ENCODE results near the gene SCFD2.
"Not testable (repeated sequence)": the region's sequence is repeated elsewhere in the genome, so short reads cannot be mapped to it uniquely, and the experiment has no call there.

Gene SCFD2

DNA sequence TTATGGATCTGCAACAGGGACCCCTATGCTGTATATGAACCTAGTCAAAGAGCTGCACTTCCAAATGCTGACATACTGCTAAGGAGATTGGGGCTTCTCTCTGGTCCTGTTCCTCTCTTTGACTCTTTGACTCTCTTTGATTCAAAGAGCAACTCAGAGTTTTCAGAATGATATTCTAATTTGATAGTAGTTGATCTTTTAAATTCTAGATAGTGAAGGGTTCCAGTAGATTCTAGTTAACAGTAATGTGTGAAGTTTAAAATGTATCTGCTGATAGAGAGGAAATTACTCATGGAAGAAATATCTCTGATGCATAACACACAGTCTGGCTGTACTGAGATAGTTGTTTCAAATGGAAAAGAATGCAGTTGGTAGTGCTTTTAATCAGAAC, 264.7 kb downstream of the SCFD2 start:
- no peak for DNase-seq (ENCODE audit: low read depth)

DNA sequence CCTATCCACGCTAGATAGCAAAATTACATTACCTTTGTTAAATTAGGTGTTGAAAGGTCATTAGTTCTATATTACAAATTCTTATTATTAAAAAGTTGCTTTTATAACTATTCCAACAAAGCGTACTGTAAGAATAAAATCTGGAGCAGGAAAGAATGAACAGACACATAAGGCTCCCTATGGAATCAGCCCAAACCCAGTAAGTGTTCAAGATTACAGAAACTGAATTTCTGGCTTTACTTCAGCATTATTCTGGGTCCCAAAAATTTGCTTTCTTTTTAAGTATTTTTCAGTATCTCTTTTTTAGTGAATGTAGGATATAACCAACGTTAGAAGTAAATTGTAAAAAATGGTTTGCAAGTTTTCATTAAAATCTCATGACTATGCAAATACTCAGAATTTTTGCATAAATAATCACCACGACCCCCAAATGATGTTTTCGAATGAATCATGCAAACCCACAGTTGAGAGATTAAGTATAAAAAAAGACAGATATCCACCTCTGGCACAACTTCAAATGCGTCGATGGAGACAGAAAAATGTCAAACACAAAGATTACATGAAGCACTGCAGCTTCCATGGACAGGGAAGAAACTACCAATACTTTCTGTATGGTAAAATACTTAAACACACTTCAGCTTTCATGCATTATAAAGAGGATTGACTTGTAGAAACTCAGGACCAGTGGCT, 265.2 kb downstream of the SCFD2 start:
- DNase-seq (ENCODE audit: low read depth), result no peak

DNA sequence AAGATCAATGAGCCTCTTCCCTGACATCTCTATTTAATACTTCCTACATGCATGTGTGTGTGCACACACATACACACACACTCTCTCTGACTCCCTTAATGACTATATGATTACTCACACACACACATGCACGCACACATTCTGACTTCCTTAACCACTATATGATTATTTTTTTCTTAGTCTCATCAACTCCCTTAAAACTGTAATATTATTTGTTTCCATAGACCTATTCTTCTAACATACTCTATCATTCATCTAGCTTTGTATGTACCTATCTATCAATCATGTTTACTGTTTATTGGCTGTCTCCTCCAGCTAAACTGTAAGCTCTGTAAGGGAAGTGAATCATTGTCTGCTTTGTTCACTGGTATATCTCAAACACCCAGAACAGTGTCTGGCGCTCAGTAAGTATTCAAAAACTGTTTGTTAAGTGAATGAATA, 267.2 kb downstream of the SCFD2 start:
- no peak for DNase-seq (ENCODE audit: low read depth)

DNA sequence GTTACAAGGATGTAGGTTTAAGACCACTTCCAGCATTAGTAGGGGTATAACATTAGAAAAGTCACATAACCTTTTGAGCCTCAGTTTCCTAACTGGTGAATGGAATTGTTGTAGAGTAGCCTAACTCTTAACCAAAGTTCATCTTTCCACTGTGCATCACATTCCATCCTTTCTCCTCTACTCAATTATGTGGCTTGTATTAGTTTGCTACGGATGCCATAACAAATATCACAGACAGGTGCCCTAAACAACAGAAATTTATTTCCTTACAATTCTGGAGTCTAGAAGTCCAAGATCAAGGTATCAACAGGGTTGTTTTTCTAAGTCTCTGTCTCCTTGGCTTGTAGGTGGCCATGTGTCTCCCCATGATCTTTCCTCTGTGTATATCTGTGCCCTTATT, 271.8 kb downstream of the SCFD2 start:
- DNase-seq (ENCODE audit: low read depth), result no peak

DNA sequence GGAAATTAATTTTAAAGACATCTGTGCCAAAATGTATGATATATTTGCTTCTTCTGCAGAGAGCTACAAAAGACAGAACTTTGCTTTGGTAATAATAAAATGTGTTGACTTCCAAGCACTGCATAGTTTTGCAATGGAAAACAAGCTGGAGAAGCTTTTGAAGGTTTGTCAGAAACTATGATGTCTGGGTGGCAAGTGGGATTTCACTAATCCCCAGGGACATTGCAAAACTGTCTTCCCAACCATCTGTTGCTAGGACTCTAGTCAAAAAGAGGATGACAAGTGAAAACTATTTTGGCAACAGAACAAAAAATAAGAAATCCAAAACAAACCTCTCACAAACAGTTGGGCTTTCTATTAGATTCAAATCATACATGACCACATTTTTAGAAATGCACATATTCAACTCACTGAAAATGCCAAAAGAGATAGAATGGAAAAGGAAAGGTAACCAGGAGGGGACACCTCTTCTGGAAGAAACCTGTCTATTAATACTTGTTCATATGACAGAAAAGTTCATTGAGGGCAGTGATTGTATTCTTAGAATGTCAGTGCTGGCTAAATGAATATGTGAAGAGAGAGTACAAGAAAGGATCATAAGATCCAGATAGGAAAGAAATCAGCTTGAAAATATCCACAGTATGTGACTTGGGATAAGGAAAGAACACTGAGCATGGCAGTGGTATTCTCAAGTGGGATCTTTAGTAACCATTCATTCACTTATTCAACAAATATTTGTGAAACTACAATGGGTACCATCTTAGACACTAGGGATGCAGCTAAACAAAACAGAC, 275.7 kb downstream of the SCFD2 start:
- no peak for DNase-seq (ENCODE audit: low read depth)

DNA sequence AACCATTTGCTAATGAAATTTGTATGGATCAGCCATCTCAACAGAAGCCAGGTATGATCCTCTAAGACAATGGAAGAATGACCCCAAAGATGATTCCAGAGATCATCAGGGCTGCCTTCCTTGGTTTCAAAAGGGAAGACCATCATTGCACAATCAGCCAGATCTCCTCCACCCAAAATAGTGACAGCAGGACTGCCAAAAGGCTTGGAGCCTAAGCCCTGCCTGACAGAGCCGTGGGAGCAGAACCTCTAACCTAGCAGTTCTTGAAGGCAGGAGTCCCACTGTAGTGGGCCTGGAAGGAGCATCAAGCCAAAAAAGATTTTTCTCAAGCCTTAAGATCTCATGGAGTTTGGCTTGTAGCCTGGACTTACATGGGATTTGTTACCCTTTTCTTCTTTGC, 277.7 kb downstream of the SCFD2 start:
- DNase-seq (ENCODE audit: low read depth), result no peak

DNA sequence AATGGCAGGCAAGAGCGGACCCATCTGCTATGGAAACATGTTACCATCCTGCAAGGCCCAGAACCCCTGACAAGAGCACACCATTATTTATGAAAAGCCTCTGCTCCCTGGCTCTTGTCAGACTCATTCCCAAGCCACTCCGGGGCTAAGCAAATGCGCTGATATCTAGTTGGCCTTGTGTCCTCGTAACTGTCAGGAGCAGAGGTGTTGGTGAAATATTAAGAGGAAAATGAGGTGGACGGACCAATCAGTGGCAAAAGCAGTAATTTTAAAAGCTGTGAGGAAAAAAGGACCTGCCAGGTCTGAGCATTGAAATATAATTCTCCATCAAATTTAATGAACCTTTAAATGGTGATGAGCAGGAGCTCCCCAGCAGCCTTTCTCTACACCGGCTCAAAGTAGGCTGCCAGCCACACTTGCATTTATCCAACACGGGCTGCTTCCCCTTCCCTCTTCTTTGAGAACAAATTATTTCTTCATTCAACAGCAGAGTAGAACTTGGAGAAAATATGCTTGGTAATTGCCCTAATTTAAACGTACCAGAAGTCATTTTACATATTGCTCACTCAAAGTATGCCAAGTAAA, 289.4 kb downstream of the SCFD2 start:
- no peak for DNase-seq (ENCODE audit: low read depth)

DNA sequence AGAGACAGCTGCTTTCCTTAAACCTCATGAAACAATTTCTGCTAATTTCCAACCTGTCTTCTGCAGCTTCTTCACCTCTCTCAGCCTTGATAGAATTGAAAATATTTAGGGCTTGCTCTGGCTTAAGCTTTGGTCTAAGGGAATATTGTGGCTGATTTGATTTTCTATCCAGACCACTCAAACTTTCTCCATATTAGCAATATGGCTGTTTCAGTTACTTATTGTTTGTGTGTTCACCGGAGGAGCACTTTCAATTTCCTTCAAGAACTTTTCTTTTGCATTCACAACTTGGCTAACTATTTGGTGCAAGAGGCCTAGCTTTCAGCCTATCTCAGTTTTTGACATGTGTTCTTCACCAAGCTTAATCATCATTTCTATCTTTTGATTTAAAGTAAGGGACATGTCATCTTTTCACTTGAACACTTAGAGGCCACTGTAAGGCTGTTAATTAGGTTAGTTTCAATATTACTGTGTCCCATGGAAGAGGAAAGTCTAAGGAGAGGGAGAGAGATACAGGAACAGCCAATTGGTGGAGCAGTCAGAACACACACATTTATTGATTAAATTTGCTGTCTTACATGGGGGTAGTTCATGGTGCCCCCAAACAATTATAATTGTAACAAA, 290.6 kb downstream of the SCFD2 start:
- DNase-seq (ENCODE audit: low read depth), result no peak

DNA sequence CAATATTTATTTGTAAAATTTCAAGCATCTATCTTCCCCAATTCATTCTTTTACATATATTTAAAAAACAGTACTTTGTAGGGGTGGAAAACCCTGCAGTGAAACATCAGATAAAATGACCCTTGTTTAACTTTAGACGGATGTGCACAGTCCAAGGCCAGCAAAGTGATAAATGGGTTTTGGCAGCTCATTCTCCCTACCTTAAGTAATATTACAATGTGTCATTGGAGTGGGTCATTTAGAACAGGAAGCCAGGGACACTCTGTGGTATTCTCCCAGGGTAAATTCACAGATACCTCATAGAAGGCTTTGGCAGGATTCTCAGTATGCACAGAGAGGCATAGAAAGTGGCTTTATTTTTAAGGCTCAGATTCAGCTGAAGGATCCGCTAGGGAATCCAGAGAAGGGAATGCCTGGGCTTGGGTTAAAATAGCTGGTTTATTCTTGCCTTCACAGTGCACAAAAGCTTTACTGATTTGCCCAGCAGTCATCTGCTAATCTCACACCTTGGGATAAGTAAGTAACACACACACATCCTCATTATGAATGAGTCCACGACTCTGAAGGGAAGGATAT, 297.0 kb downstream of the SCFD2 start:
- no peak for DNase-seq (ENCODE audit: low read depth)

DNA sequence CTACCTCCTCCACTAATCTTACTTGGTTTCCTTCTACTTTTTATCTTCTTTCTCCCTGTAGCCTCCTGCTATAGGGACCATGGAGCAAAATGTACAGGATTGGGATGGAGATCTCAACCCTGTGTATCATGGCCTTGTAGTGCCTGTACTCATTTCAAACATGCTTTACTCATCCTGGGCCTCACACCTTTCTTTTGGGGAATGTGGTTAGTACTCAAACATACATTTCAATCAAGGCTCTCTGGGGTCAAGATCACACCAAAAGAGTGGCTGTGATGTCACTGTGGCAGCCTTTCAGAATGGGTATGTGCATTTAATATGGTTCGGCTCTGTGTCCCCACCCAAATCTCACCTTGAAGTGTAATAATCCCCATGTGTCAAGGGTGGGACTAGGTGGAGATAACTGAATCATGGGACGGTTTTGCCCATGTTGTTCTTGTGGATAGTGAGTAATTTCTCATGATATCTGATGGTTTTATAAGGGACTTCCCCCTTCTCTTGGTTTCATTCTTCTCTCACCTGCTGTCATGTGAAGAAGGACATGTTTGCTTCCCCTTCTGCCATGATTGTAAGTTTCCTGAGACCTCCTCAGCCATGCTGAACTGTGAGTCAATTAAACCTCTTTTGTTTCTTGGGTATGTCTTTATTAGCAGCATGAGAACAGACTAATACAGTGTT, 298.6 kb downstream of the SCFD2 start:
- no peak for DNase-seq (ENCODE audit: low read depth)

DNA sequence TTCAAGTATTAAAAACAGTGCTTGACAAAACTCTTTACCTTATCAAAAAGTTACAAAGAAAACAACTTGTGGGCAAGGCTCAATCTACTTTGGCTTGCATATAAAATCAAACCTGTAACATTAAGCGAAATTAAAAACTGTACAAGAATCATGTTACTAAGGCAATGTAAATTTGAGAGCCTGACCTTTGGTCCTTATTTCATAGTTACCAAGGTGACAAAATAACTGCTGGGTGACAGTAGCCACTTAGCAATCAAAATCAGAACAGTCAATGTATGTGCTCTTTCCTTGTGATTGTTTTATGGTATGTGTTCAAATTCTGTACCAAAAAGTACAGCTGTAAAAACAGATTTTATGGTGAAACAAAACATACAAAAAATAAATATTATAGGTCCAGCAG, 299.7 kb downstream of the SCFD2 start:
- DNase-seq (ENCODE audit: low read depth), result no peak

DNA sequence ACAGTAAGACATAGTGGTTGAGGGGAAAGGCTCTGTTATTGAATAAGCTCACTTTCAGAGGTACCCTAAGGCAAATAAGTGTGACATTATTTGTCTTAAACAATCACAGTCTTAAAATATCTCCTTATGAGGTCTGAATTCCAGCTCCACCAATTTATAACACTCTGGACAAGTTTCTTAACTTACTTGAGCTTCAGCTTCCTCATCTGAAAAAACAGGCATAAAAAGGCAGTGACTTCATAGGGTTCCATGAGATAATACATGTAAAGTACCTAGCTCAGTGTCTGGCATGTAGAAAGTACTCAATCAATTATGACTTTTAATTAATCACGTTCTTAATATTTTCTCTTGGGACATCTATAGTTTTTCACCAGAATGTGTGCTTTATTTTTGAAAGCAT, 301.3 kb downstream of the SCFD2 start:
- DNase-seq (ENCODE audit: low read depth), result no peak

DNA sequence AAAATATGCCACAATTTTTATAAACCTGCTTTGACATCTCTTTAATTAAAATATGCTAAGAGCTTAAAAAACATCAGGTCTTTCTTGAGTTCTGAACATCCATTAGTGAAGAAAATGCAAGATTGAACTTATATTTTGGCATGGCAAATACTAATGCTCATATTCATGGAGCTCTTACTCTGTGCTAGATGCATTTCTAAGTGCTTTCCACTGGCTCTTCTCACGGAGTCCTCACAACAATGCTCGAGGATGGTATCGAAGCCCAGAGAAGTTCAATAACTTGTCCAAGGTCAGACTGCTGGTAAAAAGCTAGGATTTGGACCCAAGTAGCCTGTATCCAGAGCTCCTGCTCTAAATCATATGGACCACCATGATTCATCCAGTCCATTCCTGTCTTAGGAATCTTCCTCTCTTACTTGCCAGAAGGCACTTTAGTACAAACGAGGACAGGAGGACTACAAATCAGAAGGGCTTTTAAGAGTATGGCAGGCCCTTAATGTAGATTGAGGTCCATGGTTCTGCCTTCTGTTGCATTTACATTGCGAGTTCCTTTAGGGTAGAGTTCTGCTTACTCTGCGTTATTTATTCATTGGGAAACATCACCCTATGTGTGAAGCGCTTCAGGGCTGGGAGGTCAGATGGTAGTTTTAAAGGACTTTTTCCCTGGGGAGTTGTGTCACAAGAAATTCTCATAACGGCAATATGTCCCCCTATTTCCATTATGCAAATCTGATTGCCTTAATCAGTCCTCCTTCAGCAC, 304.6 kb downstream of the SCFD2 start:
- DNase-seq (ENCODE audit: low read depth), result no peak

DNA sequence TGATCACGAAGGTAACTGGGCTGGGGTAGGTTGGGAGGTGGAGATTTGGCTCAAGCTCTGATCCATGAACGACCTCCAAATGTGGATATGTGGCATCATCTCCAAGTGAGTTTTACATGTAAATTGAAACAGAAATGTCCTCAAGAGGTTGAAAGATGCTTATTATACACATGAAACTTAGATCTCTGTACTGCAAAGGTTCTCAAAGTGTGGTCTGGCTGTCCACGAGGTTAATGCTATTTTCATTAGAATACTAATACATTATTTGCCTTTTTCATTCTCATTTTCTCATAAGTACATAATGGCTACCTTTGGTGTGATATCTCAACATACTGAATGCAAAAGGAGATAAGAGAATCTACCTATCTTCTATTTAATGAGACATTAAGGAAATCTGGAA, 305.6 kb downstream of the SCFD2 start:
- no peak for DNase-seq (ENCODE audit: low read depth)

DNA sequence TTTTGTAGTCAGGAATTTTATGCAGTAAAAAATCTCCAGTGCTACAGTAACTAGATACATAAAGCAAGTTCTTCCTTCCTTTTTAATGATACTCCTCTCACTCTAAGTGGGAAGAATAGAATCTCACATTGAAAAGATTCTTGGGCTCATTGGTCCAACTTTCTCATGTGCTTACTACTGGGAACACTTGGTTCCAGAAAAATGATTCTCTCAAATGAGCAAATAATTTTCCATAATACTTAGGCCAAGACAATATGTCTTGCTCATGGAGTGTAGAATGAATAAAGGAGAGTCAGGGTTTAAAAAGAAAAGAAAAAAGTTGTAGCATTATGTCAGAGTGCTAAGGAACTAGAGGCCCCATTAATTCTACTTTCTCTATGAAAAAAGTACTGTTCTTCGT, 306.0 kb downstream of the SCFD2 start:
- no peak for DNase-seq (ENCODE audit: low read depth)

DNA sequence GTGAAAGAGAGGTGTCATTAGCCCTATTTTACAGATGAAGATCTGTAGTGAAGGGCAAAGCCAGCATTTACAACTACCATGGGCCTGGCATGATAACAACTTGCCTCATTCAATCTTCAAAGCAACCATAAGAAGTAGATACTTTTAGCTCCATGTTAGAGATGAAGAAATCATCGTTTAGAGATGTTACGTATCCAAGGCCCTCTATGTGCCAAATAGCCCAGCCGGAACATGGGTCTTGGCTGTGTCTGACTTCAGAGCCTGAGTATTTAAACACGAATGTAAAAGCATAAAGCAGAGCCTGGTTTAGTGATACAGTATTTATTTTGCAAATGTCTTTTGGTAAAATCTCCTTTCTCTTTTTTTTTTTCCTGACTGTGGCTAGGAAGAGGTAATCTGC, 306.6 kb downstream of the SCFD2 start:
- DNase-seq (ENCODE audit: low read depth), result no peak

DNA sequence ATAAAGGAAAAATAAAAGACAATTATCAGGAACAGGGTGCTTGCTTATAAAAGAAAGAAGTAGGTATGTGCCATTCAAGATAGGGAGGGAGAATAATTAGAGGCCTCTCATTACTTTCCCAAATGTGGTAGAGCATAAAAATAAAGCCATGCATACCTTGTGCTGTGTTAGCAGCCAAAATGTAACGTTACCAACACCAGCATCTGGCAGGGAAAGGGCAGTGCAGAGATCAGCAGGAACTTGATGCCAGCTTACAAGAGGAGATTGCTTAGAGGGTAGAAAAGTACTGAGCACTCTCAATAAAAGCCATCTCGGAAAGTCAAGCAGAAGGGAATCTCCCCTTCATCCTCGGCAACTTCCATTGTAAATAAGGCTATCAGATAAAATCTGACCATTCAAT, 308.2 kb downstream of the SCFD2 start:
- no peak for DNase-seq (ENCODE audit: low read depth)

DNA sequence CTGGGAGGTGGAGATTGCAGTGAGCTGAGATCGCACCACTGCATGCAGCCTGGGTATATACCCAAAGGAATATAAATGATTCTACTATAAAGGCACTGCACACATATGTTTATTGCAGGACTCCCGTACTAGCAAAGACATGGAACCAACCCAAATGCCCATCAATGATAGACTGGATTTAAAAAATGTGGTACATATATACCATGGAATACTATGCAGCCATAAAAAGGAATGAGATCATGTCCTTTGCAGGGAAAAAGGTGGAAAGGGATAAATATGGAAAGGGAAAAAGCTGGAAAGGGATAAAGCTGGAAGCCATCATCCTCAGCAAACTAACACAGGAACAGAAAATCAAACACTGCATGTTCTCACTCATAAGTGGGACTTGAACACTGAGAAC, 308.8 kb downstream of the SCFD2 start:
- not testable (repeated sequence) for DNase-seq (ENCODE audit: low read depth)

DNA sequence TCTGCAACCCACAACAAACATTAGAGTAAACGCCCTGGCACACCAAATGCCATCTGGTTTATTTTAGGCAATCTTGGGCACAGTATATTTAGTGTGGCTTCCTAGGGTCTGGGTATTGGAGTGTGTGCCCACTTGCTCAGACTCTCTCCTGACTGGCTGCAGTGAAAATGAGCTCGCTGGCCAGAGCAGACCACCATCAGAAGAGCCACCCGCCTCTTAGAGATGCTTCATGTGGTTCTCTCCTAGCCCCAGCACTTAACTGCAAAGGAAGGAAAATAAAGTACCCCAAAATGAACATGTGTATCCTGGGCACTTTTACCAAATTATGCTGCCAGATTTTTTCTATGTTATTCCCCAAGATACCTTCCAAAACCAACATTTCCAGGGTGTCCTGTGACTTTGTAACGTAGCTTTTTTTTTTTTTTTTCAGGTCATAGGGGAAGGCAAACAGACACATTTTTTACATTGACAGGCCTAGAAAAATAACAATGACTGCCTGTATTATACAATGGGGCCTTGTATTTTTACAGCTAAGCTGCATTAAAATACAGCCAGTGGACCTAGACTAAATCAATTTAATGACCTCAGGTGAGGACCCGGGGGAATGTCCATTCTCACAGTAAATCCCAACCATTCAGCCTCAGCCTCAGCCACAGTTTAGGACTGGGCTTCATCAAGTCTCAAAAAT, 310.0 kb downstream of the SCFD2 start:
- no peak for DNase-seq (ENCODE audit: low read depth)

DNA sequence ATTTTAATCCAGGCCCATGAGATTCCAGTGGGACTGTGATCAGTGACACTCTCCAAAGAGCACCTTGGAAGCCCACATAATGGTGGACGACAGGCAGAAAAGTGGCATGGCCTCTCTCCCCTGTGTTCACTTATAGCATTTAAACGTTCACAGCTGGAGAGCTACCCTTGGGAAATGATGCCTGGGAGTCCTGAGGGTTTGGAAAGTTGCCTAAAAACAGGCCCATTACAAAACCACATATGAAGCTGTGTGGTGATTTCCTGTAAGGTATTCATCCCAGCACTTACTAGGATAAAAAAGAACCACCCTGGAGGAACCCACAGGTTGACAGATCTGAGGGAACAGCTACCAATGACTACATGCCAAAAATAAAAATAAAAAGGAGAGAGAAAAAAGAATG, 310.6 kb downstream of the SCFD2 start:
- no peak for DNase-seq (ENCODE audit: low read depth)

DNA sequence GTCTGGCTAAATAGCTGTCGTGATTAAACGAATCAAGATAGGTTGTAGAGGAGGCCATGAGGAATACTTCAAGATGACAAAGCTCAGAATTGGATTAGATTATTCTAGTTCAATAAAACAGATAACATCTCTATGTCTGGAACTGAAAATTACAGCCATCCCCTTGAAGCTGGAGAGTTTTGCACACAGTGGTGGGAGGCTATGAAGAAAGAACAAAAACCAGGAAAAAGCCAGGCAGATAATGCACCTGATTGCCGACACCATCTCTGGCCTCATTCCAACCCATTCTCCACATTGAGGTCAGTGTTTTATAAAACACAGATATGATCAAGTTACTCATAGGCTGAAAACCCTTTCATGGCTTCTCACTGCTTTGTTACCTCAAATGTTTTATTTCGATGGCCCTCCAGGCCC, 315.5 kb downstream of the SCFD2 start:
- DNase-seq (ENCODE audit: low read depth), result no peak
